PC-9 (cell line): Measurements from ENCODE around the gene UBR1. TPM values are rescaled to one million over a fixed set of nuclear protein-coding genes. Genes with fewer than 3 reads are reported as not detected.

Source experiments
- BruUV-seq: library from RNA; stranded (reverse); fragments of 400-500 nt; replicated peaks from 2 replicates; lab custom pipeline; 2021; lab: Mats Ljungman, UMichigan
- CTCF ChIA-PET: fragments of 300-600 bp; sonication (Branson Sonifier 250); formaldehyde crosslinking; loops from one replicate; lab custom pipeline; 2022; ENCODE audit warnings: antibody characterized with exemption; lab: Charles Lee
- POLR2A ChIA-PET: fragments of 300-600 bp; sonication (Branson Sonifier 250); formaldehyde crosslinking; loops from one replicate; lab custom pipeline; 2022; ENCODE audit warnings: antibody characterized with exemption; ENCODE audit not compliant: unreplicated experiment; lab: Charles Lee
- DNase-seq, 2 experiments: peaks; one replicate each; pipeline versions ENCODE4 v3.0.0 to v3.0.0-alpha.2; 2015 to 2022; ENCODE audit warnings: mixed read lengths in 1 of 2
- H2AFZ ChIP-seq: fragments of 200-600 bp; sonication (generic); 2 replicates; pipeline ENCODE4 v1.8.1; 2017; ENCODE audit warnings: antibody characterized with exemption
- H3F3A ChIP-seq: fragments of 200-600 bp; sonication (generic); 2 replicates; pipeline ENCODE4 v1.8.1; 2017; ENCODE audit warnings: antibody characterized with exemption, mild to moderate bottlenecking, low read depth; ENCODE audit not compliant: insufficient read depth
- H3K27ac ChIP-seq: fragments of 200-600 bp; sonication (generic); 2 replicates; pipeline ENCODE4 v1.6.1; 2016; ENCODE audit warnings: mixed run types
- H3K27me3 ChIP-seq: fragments of 200-600 bp; sonication (generic); 2 replicates; pipeline ENCODE4 v1.6.1; 2016; ENCODE audit warnings: low read depth, mixed run types; ENCODE audit not compliant: insufficient read depth
- H3K36me3 ChIP-seq: fragments of 200-600 bp; sonication (generic); 2 replicates; pipeline ENCODE4 v1.6.1; 2016; ENCODE audit warnings: low read depth, mixed run types
- H3K4me1 ChIP-seq: fragments of 200-600 bp; sonication (generic); replicated peaks from 2 replicates; pipeline ENCODE4 v1.6.1; 2016; ENCODE audit warnings: mixed run types; ENCODE audit not compliant: insufficient read depth
- H3K4me2 ChIP-seq: fragments of 200-600 bp; sonication (generic); 2 replicates; pipeline ENCODE4 v1.6.1; 2017; ENCODE audit warnings: mixed run types
- H3K4me3 ChIP-seq: fragments of 200-600 bp; sonication (generic); 2 replicates; pipeline ENCODE4 v1.6.1; 2016; ENCODE audit warnings: mixed run types
- H3K79me2 ChIP-seq: fragments of 200-600 bp; sonication (generic); 2 replicates; pipeline ENCODE4 v1.6.1; 2017; ENCODE audit warnings: low read depth, mixed run types
- H3K9me2 ChIP-seq: fragments of 200-600 bp; sonication (generic); 2 replicates; pipeline ENCODE4 v1.8.1; 2017; ENCODE audit warnings: mild to moderate bottlenecking; ENCODE audit not compliant: insufficient read depth
- H3K9me3 ChIP-seq: fragments of 200-600 bp; sonication (generic); 2 replicates; pipeline ENCODE4 v1.8.1; 2016; ENCODE audit warnings: low read depth; ENCODE audit not compliant: insufficient read depth
- H4K20me1 ChIP-seq: fragments of 200-600 bp; sonication (generic); 2 replicates; pipeline ENCODE4 v1.8.1; 2017; ENCODE audit not compliant: insufficient read depth
- CTCF ChIP-seq: fragments of 200-600 bp; sonication (generic); conservative IDR thresholded peaks from 2 replicates; pipeline ENCODE4 v1.6.1; 2017; ENCODE audit warnings: mixed run types, antibody characterized with exemption, mild to moderate bottlenecking, moderate library complexity
- EZH2 ChIP-seq: fragments of 200-600 bp; sonication (generic); IDR thresholded peaks from 2 replicates; pipeline ENCODE4 v1.8.0; 2017; ENCODE audit warnings: antibody characterized with exemption, low read depth
- intact Hi-C: fragments of 100-400 bp; cut with micrococcal nuclease; formaldehyde crosslinking; loops from one replicate; pipeline ENCODE4 v1.10.0; 2022; ENCODE audit not compliant: unreplicated experiment
- total RNA-seq: library from RNA; stranded (reverse); gene quantifications from 2 replicates; pipeline ENCODE4 v1.2.3, GENCODE V29; 2021

Gene UBR1
- total RNA-seq, 1 experiment from 2014 or later: 17.1 TPM

- H3K36me3 ChIP-seq: peaks cover 7% of the 10 kb centered on the region; the same call in 1 of the 2 replicates
- H2AFZ ChIP-seq: no peak overlapping the region
- H4K20me1 ChIP-seq: no peaks in the 10 kb centered on the region
- H3K27me3 ChIP-seq: no peaks in the 10 kb centered on the region
- no peaks in the 10 kb centered on the region for H3K9me2 ChIP-seq
- DNase-seq: peak; percentile 33 to 79
- H3K4me3 ChIP-seq: no peak overlapping the region
- no peak overlapping the region for H3K4me2 ChIP-seq
- CTCF ChIA-PET: no interaction called here
- BruUV-seq: no TSS peak
- no peaks in the 10 kb centered on the region for H3K9me3 ChIP-seq
- POLR2A ChIA-PET: no interaction called here
- H3K79me2 ChIP-seq: no peaks in the 10 kb centered on the region
- H3F3A ChIP-seq: peaks cover 10% of the 10 kb centered on the region; the same call in 1 of the 2 replicates
- no peak for TF ChIP-seq CTCF
- no peak for TF ChIP-seq EZH2
- intact Hi-C loops: no loop called here
- peaks cover 4% of the 10 kb centered on the region; the same call in 1 of the 2 replicates for H3K4me1 ChIP-seq
- H3K27ac ChIP-seq: peak overlapping the region; percentile 63
These were observed 44.5 kb upstream of the UBR1 start for GRCh38 chr15:43150191-43150929.

- Histone ChIP-seq H4K20me1 (no peaks in the 10 kb centered on the region), H3K4me3 (no peak overlapping the region), H3K4me1 (peaks cover 4% of the 10 kb centered on the region; the same call in 1 of the 2 replicates), H2AFZ (no peak overlapping the region), H3K36me3 (no peaks in the 10 kb centered on the region), H3K9me2 (no peaks in the 10 kb centered on the region), H3K79me2 (no peaks in the 10 kb centered on the region), H3K9me3 (no peaks in the 10 kb centered on the region), H3K27ac (no peak overlapping the region), H3F3A (peaks cover 10% of the 10 kb centered on the region; the same call in 1 of the 2 replicates), H3K4me2 (no peak overlapping the region), H3K27me3 (no peaks in the 10 kb centered on the region)
- ChIA-PET POLR2A (no interaction called here), CTCF (no interaction called here)
- intact Hi-C loops: no loop called here
- BruUV-seq: no TSS peak
- no peak for TF ChIP-seq CTCF
- TF ChIP-seq EZH2: no peak
- no peak for DNase-seq
These were observed 40.3 kb upstream of the UBR1 start for GRCh38 chr15:43146184-43146583.

GRCh38 chr15:43144512-43144911, 38.7 kb upstream of the UBR1 start:
- intact Hi-C loops: no loop called here
- Histone ChIP-seq H3K4me1 (no peaks in the 10 kb centered on the region), H4K20me1 (no peaks in the 10 kb centered on the region), H3K4me2 (no peak overlapping the region), H3F3A (no peaks in the 10 kb centered on the region), H3K27me3 (no peaks in the 10 kb centered on the region), H3K4me3 (no peak overlapping the region), H3K9me2 (no peaks in the 10 kb centered on the region), H3K9me3 (no peaks in the 10 kb centered on the region), H2AFZ (no peak overlapping the region), H3K79me2 (no peaks in the 10 kb centered on the region), H3K27ac (no peak overlapping the region), H3K36me3 (no peaks in the 10 kb centered on the region)
- ChIA-PET CTCF (no interaction called here), POLR2A (no interaction called here)
- DNase-seq: no peak
- TF ChIP-seq CTCF (no peak), EZH2 (no peak)
- no TSS peak for BruUV-seq
